GM12801 (cell line): ENCODE measurements around the gene ITK.

Experiments used
- CTCF ChIP-seq: IDR thresholded peaks from one replicate; pipeline ENCODE4 v1.5.1; 2011; ENCODE audit warnings: control low read depth; ENCODE audit not compliant: insufficient read length; ENCODE audit errors: extremely low read depth

ITK gene

GRCh38 chr5:157180374-157181264, at the start of gene ITK:
ITK (plus strand) TSS chr5:157180840; CDS start chr5:157180978, 138 bp downstream.
- no peak for TF ChIP-seq CTCF

GRCh38 chr5:157130925-157131324, 49.7 kb upstream of the ITK start:
- no peak for TF ChIP-seq CTCF

DNA sequence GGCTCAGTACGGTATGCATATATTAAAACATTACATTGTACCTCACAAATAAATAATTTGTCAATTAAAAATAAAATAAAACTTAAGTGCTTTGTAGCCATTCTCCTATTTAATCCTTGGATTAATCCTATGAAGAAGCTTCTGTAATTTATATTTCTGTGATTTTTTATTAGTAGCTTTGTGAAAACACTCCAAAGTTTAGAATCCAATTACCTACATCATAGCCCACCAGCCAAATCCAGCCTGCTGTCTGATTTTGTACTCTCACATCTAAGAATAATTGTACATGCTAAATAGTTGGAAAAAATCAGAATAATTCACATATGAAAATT, 48.4 kb upstream of the ITK start:
- no peak for TF ChIP-seq CTCF

DNA sequence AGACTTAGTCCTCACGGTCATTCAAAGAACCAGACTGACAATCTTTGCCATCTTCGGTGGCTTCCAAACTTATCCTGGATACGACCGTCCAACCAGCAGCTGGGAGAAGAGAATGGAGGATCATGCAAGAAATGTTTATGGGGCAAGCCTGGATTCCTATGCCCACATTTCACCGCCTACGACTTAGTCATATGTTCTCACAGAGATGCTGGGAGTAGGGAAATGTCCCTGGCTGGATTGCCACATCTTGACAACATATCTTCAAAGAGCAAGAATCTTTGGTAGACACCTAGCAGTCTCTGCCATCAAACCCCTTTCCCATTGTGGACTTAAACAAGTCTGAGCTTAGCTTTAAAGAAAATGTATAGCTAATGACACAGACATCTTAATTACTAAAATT, 42.9 kb upstream of the ITK start:
- TF ChIP-seq CTCF: no peak

DNA sequence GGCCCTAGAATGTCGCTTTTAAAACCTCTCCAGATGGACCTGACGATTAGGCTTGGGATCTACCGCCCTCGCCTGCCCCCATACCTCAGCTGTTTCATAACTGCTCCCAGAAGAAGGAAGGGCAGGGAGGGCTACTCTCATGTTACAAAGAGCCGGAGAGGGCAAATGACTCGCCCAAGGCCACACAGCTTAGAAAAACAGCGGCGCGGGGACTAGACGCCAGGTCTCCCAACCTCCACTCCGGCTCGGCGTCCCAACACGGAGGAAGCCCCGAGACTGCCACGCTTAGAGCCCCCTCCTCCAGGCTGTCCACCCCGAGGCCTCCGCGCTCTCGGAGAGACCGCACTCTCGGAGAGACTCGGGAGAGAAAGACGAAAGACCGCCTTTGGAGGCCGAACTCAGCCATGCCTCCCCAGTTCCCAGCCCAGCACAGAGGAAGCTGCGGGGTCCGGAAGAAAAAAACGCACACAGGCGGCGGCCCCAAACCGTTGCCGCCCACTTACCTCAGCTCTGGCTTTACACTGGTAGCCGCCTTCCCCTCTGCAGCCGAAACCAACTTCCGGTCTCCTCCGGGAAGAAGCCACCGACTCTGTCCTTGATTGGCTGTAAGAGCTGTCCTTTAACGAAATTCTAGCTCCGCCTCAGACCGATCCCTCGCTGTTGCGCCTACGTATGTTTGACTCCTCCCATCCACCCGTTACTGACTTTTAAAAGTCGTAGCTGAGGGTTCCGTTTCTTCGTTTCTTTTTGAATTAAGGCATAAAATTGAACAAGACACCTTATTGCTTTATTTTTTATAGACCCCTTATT, 38.1 kb upstream of the ITK start, which contains the start of gene MED7:
TSS of gene MED7 (minus strand) at position 549 of the 810 bp plus-strand sequence. CDS start 3,434 bp downstream, outside the sequence.
- TF ChIP-seq CTCF: no peak

- no peak for TF ChIP-seq CTCF
These were observed 37.3 kb upstream of the ITK start for GRCh38 chr5:157143127-157143971.
